ENCODE data around the gene SLC38A9. TPM values are rescaled to one million over a fixed set of nuclear protein-coding genes. Genes with fewer than 3 reads are reported as not detected.

SLC38A9 gene
- polyA plus RNA-seq, 1 donor (not counting 4 experiments of a cell fraction or from before 2014, with no cell fraction given): 43.3 TPM

GRCh38 chr5:55750499-55750898 is 38.4 kb upstream of the SLC38A9 start:
- no peaks in the 10 kb centered on the region for H3K4me1 ChIP-seq (ENCODE audit: control insufficient read depth, extremely low read depth, insufficient read depth, low read length)
- no peak overlapping the region for H2AFZ ChIP-seq (ENCODE audit: control insufficient read depth, low read length)
- no peaks in the 10 kb centered on the region for H4K20me1 ChIP-seq (ENCODE audit: control insufficient read depth, extremely low read depth, insufficient read depth, low read length)
- TF ChIP-seq EZH2 (IDR thresholded peaks at IDR 0.05; ENCODE audit: low read length): no peak
- TF ChIP-seq, protein P1, sequence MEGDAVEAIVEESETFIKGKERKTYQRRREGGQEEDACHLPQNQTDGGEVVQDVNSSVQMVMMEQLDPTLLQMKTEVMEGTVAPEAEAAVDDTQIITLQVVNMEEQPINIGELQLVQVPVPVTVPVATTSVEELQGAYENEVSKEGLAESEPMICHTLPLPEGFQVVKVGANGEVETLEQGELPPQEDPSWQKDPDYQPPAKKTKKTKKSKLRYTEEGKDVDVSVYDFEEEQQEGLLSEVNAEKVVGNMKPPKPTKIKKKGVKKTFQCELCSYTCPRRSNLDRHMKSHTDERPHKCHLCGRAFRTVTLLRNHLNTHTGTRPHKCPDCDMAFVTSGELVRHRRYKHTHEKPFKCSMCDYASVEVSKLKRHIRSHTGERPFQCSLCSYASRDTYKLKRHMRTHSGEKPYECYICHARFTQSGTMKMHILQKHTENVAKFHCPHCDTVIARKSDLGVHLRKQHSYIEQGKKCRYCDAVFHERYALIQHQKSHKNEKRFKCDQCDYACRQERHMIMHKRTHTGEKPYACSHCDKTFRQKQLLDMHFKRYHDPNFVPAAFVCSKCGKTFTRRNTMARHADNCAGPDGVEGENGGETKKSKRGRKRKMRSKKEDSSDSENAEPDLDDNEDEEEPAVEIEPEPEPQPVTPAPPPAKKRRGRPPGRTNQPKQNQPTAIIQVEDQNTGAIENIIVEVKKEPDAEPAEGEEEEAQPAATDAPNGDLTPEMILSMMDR (optimal IDR thresholded peaks at IDR 0.05 in 1 of 3, IDR thresholded peaks at IDR 0.05 in 1 of 3, conservative IDR thresholded peaks at IDR 0.05 in 1 of 3; ENCODE audit: extremely low read depth in 1 of 3, insufficient read depth in 2 of 3, low read length in 3 of 3): no peak
- H3K79me2 ChIP-seq (ENCODE audit: control insufficient read depth, insufficient read depth, low read length): no peaks in the 10 kb centered on the region
- H3K27me3 ChIP-seq (ENCODE audit: control insufficient read depth, extremely low read depth, insufficient read depth, low read length): no peaks in the 10 kb centered on the region
- H3K9ac ChIP-seq (ENCODE audit: control insufficient read depth, extremely low read depth, insufficient read depth, low read length): no peak overlapping the region
- FAIRE-seq: no peak
- H3K36me3 ChIP-seq (ENCODE audit: control insufficient read depth in 2 of 2, extremely low read depth in 1 of 2, insufficient read depth in 2 of 2, low read length in 2 of 2): no peaks in the 10 kb centered on the region
- no peaks in the 10 kb centered on the region for H3K9me3 ChIP-seq (ENCODE audit: control insufficient read depth, low read depth, low read length)
- no peaks in the 10 kb centered on the region for H3K9me1 ChIP-seq (ENCODE audit: control insufficient read depth, extremely low read depth, insufficient read depth, low read length)
- dilution Hi-C loops (cut with MboI; ENCODE audit: extremely low pct_ligation_motif_present, low sequenced_read_pairs): no loop called here
- no peak overlapping the region for H3K27ac ChIP-seq (ENCODE audit: control insufficient read depth, insufficient read depth, low read length)
- no peak for DNase-seq (ENCODE audit: low read depth, low spot score)
- H3K4me2 ChIP-seq (ENCODE audit: control insufficient read depth, extremely low read depth, insufficient read depth, low read depth, low read length): no peak overlapping the region
- H3K4me3 ChIP-seq (ENCODE audit: control insufficient read depth in 2 of 3, extremely low read depth in 1 of 3, insufficient read depth in 2 of 3, low read depth in 1 of 3, low read length in 3 of 3): no peak overlapping the region

DNA sequence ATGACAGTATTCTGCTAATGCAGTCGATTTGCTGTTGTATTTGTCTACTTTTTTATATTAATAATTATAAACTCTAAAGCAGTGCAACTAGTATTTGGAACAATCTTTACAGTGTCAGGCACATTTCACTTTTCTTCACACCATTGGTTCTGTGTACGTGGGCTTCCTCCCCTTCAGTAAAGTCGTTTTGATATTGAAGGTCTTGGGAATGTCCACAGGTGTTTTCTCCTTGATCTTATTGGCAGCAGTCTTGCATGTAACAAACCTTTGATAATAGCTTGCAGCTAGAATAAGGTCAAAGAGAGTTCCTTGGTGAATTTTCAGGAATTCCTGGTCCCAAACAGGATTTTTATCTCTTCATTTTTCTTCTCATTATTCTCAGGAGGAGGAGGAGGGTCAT is 37.9 kb upstream of the SLC38A9 start:
- FAIRE-seq: no peak

More for the DNA sequence above, 37.9 kb upstream of the SLC38A9 start:
- Histone ChIP-seq H3K27ac (ENCODE audit: control insufficient read depth, insufficient read depth, low read length) (no peak overlapping the region), H3K9me1 (ENCODE audit: control insufficient read depth, extremely low read depth, insufficient read depth, low read length) (no peaks in the 10 kb centered on the region), H3K79me2 (ENCODE audit: control insufficient read depth, insufficient read depth, low read length) (no peaks in the 10 kb centered on the region), H3K4me3 (ENCODE audit: control insufficient read depth in 2 of 3, extremely low read depth in 1 of 3, insufficient read depth in 2 of 3, low read depth in 1 of 3, low read length in 3 of 3) (no peak overlapping the region), H3K4me2 (ENCODE audit: control insufficient read depth, extremely low read depth, insufficient read depth, low read depth, low read length) (no peak overlapping the region), H3K4me1 (ENCODE audit: control insufficient read depth, extremely low read depth, insufficient read depth, low read length) (no peaks in the 10 kb centered on the region), H3K36me3 (ENCODE audit: control insufficient read depth in 2 of 2, extremely low read depth in 1 of 2, insufficient read depth in 2 of 2, low read length in 2 of 2) (no peaks in the 10 kb centered on the region), H2AFZ (ENCODE audit: control insufficient read depth, low read length) (no peak overlapping the region), H3K9me3 (ENCODE audit: control insufficient read depth, low read depth, low read length) (no peaks in the 10 kb centered on the region), H3K9ac (ENCODE audit: control insufficient read depth, extremely low read depth, insufficient read depth, low read length) (no peak overlapping the region), H3K27me3 (ENCODE audit: control insufficient read depth, extremely low read depth, insufficient read depth, low read length) (no peaks in the 10 kb centered on the region), H4K20me1 (ENCODE audit: control insufficient read depth, extremely low read depth, insufficient read depth, low read length) (no peaks in the 10 kb centered on the region)
- no peak for DNase-seq (ENCODE audit: low read depth, low spot score)
- no peak for TF ChIP-seq EZH2 (IDR thresholded peaks at IDR 0.05; ENCODE audit: low read length)
- TF ChIP-seq, protein P1 (optimal IDR thresholded peaks at IDR 0.05 in 1 of 3, IDR thresholded peaks at IDR 0.05 in 1 of 3, conservative IDR thresholded peaks at IDR 0.05 in 1 of 3; ENCODE audit: extremely low read depth in 1 of 3, insufficient read depth in 2 of 3, low read length in 3 of 3): no peak
- dilution Hi-C loops (cut with MboI; ENCODE audit: extremely low pct_ligation_motif_present, low sequenced_read_pairs): no loop called here

Measured in keratinocyte (primary cell).